ENCODE data around the gene RSPH1. TPM values are rescaled to one million over a fixed set of nuclear protein-coding genes. Genes with fewer than 3 reads are reported as not detected.

RSPH1 gene
- total RNA-seq, 1 experiment from 2014 or later: 0.31 TPM

DNA sequence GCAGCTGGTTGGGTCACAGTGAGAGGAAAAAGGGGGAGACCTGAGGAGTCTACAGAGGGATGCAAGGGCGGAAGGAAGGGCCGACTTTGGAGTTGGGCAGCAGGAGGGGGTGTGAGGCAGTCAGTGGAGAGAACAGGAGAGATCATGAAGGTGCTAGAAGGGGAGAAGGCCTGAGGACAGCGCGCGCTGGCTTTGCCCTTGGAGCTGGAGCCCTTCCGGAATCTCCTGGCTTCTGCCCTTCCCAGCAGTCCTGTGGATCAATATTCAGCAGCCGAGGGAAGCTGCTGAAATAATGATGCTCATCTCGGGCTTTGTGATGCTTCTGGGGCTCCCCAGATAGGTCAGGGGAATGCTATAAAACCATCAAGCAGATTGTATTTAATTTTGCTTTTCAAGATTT is 44.4 kb upstream of the RSPH1 start:
- TF ChIP-seq, protein P1, sequence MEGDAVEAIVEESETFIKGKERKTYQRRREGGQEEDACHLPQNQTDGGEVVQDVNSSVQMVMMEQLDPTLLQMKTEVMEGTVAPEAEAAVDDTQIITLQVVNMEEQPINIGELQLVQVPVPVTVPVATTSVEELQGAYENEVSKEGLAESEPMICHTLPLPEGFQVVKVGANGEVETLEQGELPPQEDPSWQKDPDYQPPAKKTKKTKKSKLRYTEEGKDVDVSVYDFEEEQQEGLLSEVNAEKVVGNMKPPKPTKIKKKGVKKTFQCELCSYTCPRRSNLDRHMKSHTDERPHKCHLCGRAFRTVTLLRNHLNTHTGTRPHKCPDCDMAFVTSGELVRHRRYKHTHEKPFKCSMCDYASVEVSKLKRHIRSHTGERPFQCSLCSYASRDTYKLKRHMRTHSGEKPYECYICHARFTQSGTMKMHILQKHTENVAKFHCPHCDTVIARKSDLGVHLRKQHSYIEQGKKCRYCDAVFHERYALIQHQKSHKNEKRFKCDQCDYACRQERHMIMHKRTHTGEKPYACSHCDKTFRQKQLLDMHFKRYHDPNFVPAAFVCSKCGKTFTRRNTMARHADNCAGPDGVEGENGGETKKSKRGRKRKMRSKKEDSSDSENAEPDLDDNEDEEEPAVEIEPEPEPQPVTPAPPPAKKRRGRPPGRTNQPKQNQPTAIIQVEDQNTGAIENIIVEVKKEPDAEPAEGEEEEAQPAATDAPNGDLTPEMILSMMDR (conservative IDR thresholded peaks at IDR 0.05): no peak
- no peak overlapping the region for H3K23ac ChIP-seq (ENCODE audit: insufficient read length, low read depth, low read length)
- H3K9me3 ChIP-seq (ENCODE audit: control insufficient read depth, low read depth, low read length): no peaks in the 10 kb centered on the region
- H3K4me2 ChIP-seq (ENCODE audit: insufficient read depth, insufficient read length, low read length): no peak overlapping the region
- no peak for DNase-seq
- H3K27ac ChIP-seq (ENCODE audit: insufficient read length, low read depth, low read length): no peak overlapping the region
- H3K4me1 ChIP-seq (ENCODE audit: insufficient read depth, low read length): peaks cover 2% of the 10 kb centered on the region; the same call in 1 of the 2 replicates
- no peak overlapping the region for H2AK5ac ChIP-seq (ENCODE audit: insufficient read length, low read length)
- Mint-ChIP-seq H3K9me3 (no peaks in the 10 kb centered on the region), H3K36me3 (ENCODE audit: insufficient read depth in 1 of 3, low read depth in 3 of 3) (peaks cover 3 to 69% (median 36%) of the 10 kb centered on the region in 3 experiments; a peak in 6 of 7 replicates), H3K27ac (peak overlapping the region; percentile 30 to 86 (median 75); a peak in 2 of 7 replicates), H3K27me3 (ENCODE audit: low read depth) (no peaks in the 10 kb centered on the region), H3K4me3 (no peak overlapping the region), H3K4me1 (peaks cover 14 to 16% of the 10 kb centered on the region in 2 experiments)
- no peak overlapping the region for H4K8ac ChIP-seq (replicated peaks; ENCODE audit: insufficient read length, low read depth, low read length)
- H3K14ac ChIP-seq (ENCODE audit: insufficient read depth, low read length): no peak overlapping the region
- no peak overlapping the region for H3K56ac ChIP-seq (ENCODE audit: insufficient read length, low read depth, low read length)
- no peak overlapping the region for H3K9ac ChIP-seq (ENCODE audit: extremely low read depth, insufficient read length, low read length)
- no peak overlapping the region for H2BK120ac ChIP-seq (ENCODE audit: low read depth, low read length, poor library complexity, severe bottlenecking)
- no peaks in the 10 kb centered on the region for H3K27me3 ChIP-seq (ENCODE audit: insufficient read depth, low read length)
- H3T11ph ChIP-seq (ENCODE audit: low read length): no peak overlapping the region
- H2BK20ac ChIP-seq (ENCODE audit: low read depth, low read length, poor library complexity, severe bottlenecking): no peak overlapping the region
- H4K91ac ChIP-seq (ENCODE audit: insufficient read length, low read depth, low read length): no peak overlapping the region
- H3K18ac ChIP-seq (ENCODE audit: insufficient read length, low read depth, low read length): no peak overlapping the region
- no peak overlapping the region for H2BK15ac ChIP-seq (ENCODE audit: low read depth, low read length)
- H4K20me1 ChIP-seq (ENCODE audit: control insufficient read depth, insufficient read depth, insufficient read length): no peaks in the 10 kb centered on the region
- H2BK5ac ChIP-seq (ENCODE audit: insufficient read length, low read length): no peak overlapping the region
- no CpG with 5 or more reads among the region's 8 CpGs for WGBS (ENCODE audit: extremely low coverage, insufficient read length, low lambda C conversion rate)
- H2AFZ ChIP-seq (ENCODE audit: low read length): no peak overlapping the region
- no peak overlapping the region for H4K5ac ChIP-seq (ENCODE audit: insufficient read length, low read depth, low read length)
- H3K79me1 ChIP-seq (ENCODE audit: insufficient read depth, low read depth, low read length, poor library complexity, severe bottlenecking): no peaks in the 10 kb centered on the region
- H3K4ac ChIP-seq (ENCODE audit: low read depth, low read length): no peak overlapping the region
- no peaks in the 10 kb centered on the region for H3K23me2 ChIP-seq (ENCODE audit: insufficient read length, low read depth, low read length, poor library complexity, severe bottlenecking)
- H2BK12ac ChIP-seq (ENCODE audit: insufficient read length, low read depth, low read length): no peak overlapping the region
- H3K79me2 ChIP-seq (ENCODE audit: insufficient read depth, low read length): no peaks in the 10 kb centered on the region

All from H9 (cell line).